Esophagus muscularis mucosa (tissue), 2 donors: ENCODE measurements around the gene GSG1L.

ENCODE experiments used
- POLR2A ChIP-seq: fragments of 450-650 bp; IDR thresholded peaks from one replicate; pipeline ENCODE4 v1.6.1; 2017; ENCODE audit warnings: antibody characterized with exemption, moderate library complexity, mild to moderate bottlenecking, low read depth
- POLR2AphosphoS5 ChIP-seq, 2 donors: sonication (generic); formaldehyde crosslinking; IDR thresholded peaks; one replicate each; pipeline ENCODE4 v1.6.1; 2017; ENCODE audit warnings: antibody characterized with exemption in 2 of 2

GRCh38 chr16:27879601-27880247 is 183.8 kb downstream of the GSG1L start:
- TF ChIP-seq POLR2A (no peak), POLR2AphosphoS5 (IDR thresholded peaks at IDR 0.05) (no peak)
